Measurements from ENCODE around the gene ACTR2. TPM values are rescaled to one million over a fixed set of nuclear protein-coding genes. Genes with fewer than 3 reads are reported as not detected.
"Not testable (repeated sequence)": the region's sequence is repeated elsewhere in the genome, so short reads cannot be mapped to it uniquely, and the experiment has no call there.

The ACTR2 gene
- total RNA-seq, 1 experiment from 2014 or later, result 253 TPM

- no peaks in the 10 kb centered on the region for H3K4me1 ChIP-seq (ENCODE audit: insufficient read depth, low read length, poor library complexity, severe bottlenecking)
- CTCF ChIA-PET, result no interaction called here
- no peaks in the 10 kb centered on the region for H3K9me3 ChIP-seq (ENCODE audit: low read depth, low read length, poor library complexity, severe bottlenecking)
- POLR2A ChIA-PET (ENCODE audit: low non-redundant PET), result no interaction called here
- no peak for DNase-seq (ENCODE audit: low spot score)
- no peak for TF ChIP-seq CTCF (conservative IDR thresholded peaks at IDR 0.05; ENCODE audit: low read depth, low read length)
- TF ChIP-seq EZH2 (IDR thresholded peaks at IDR 0.05; ENCODE audit: borderline replicate concordance, low read depth, low read length, poor library complexity, severe bottlenecking), result no peak
- no peaks in the 10 kb centered on the region for H3K27me3 ChIP-seq (replicated peaks; ENCODE audit: insufficient read depth, low read depth, low read length, poor library complexity)
- H3K36me3 ChIP-seq (ENCODE audit: insufficient read depth, low read length, poor library complexity, severe bottlenecking), result peaks cover 41% of the 10 kb centered on the region
- BruUV-seq (replicated peaks), result no TSS peak
- no peak overlapping the region for H3K4me3 ChIP-seq (ENCODE audit: low read depth, low read length, poor library complexity, severe bottlenecking)
- no peak overlapping the region for H3K27ac ChIP-seq (ENCODE audit: low read depth, low read length, poor library complexity, severe bottlenecking)
- intact Hi-C loops (cut with micrococcal nuclease; ENCODE audit: unreplicated experiment), result no loop called here
Observed at GRCh38 chr2:65316072-65316471, 88.4 kb downstream of the ACTR2 start.

GRCh38 chr2:65317351-65317750 is 89.7 kb downstream of the ACTR2 start:
- H3K4me3 ChIP-seq (ENCODE audit: low read depth, low read length, poor library complexity, severe bottlenecking); H3K9me3 ChIP-seq (ENCODE audit: low read depth, low read length, poor library complexity, severe bottlenecking); H3K27ac ChIP-seq (ENCODE audit: low read depth, low read length, poor library complexity, severe bottlenecking); intact Hi-C loops (cut with micrococcal nuclease; ENCODE audit: unreplicated experiment); H3K27me3 ChIP-seq (replicated peaks; ENCODE audit: insufficient read depth, low read depth, low read length, poor library complexity); DNase-seq (ENCODE audit: low spot score); H3K4me1 ChIP-seq (ENCODE audit: insufficient read depth, low read length, poor library complexity, severe bottlenecking); BruUV-seq (replicated peaks); CTCF ChIA-PET; POLR2A ChIA-PET (ENCODE audit: low non-redundant PET): not testable (repeated sequence)
- peaks cover 38% of the 10 kb centered on the region for H3K36me3 ChIP-seq (ENCODE audit: insufficient read depth, low read length, poor library complexity, severe bottlenecking)

GRCh38 chr2:65317841-65318240 is 90.2 kb downstream of the ACTR2 start:
- CTCF ChIA-PET, result no interaction called here
- Histone ChIP-seq H3K27ac (ENCODE audit: low read depth, low read length, poor library complexity, severe bottlenecking) (no peak overlapping the region), H3K36me3 (ENCODE audit: insufficient read depth, low read length, poor library complexity, severe bottlenecking) (peaks cover 35% of the 10 kb centered on the region), H3K27me3 (replicated peaks; ENCODE audit: insufficient read depth, low read depth, low read length, poor library complexity) (no peaks in the 10 kb centered on the region), H3K4me1 (ENCODE audit: insufficient read depth, low read length, poor library complexity, severe bottlenecking) (no peaks in the 10 kb centered on the region), H3K9me3 (ENCODE audit: low read depth, low read length, poor library complexity, severe bottlenecking) (no peaks in the 10 kb centered on the region), H3K4me3 (ENCODE audit: low read depth, low read length, poor library complexity, severe bottlenecking) (no peak overlapping the region)
- no TSS peak for BruUV-seq (replicated peaks)
- intact Hi-C loops (cut with micrococcal nuclease; ENCODE audit: unreplicated experiment), result no loop called here
- no peak for DNase-seq (ENCODE audit: low spot score)
- POLR2A ChIA-PET (ENCODE audit: low non-redundant PET), result no interaction called here
- TF ChIP-seq CTCF (conservative IDR thresholded peaks at IDR 0.05; ENCODE audit: low read depth, low read length), result no peak
- TF ChIP-seq EZH2 (IDR thresholded peaks at IDR 0.05; ENCODE audit: borderline replicate concordance, low read depth, low read length, poor library complexity, severe bottlenecking), result no peak

- CTCF ChIA-PET, result no interaction called here
- intact Hi-C loops (cut with micrococcal nuclease; ENCODE audit: unreplicated experiment), result no loop called here
- no peak overlapping the region for H3K4me3 ChIP-seq (ENCODE audit: low read depth, low read length, poor library complexity, severe bottlenecking)
- POLR2A ChIA-PET (ENCODE audit: low non-redundant PET), result no interaction called here
- H3K9me3 ChIP-seq (ENCODE audit: low read depth, low read length, poor library complexity, severe bottlenecking), result no peaks in the 10 kb centered on the region
- H3K36me3 ChIP-seq (ENCODE audit: insufficient read depth, low read length, poor library complexity, severe bottlenecking), result peaks cover 25% of the 10 kb centered on the region
- TF ChIP-seq CTCF (conservative IDR thresholded peaks at IDR 0.05; ENCODE audit: low read depth, low read length) (no peak), EZH2 (IDR thresholded peaks at IDR 0.05; ENCODE audit: borderline replicate concordance, low read depth, low read length, poor library complexity, severe bottlenecking) (no peak)
- H3K4me1 ChIP-seq (ENCODE audit: insufficient read depth, low read length, poor library complexity, severe bottlenecking), result no peaks in the 10 kb centered on the region
- no peaks in the 10 kb centered on the region for H3K27me3 ChIP-seq (replicated peaks; ENCODE audit: insufficient read depth, low read depth, low read length, poor library complexity)
- no TSS peak for BruUV-seq (replicated peaks)
- DNase-seq (ENCODE audit: low spot score), result no peak
- H3K27ac ChIP-seq (ENCODE audit: low read depth, low read length, poor library complexity, severe bottlenecking), result no peak overlapping the region
Observed at GRCh38 chr2:65319072-65319673, 91.5 kb downstream of the ACTR2 start.
